HL-60/S4 treated with retinoic acid at 250 ng/mL for 4 days and 3 days (cell line): ENCODE results near the gene EZR.

Experiments
- in situ Hi-C: fragments of 300-500 bp; cut with MboI; formaldehyde crosslinking; loops from 2 replicates; pipeline ENCODE4 v1.7.0; 2022; ENCODE audit warnings: low sequenced_read_pairs

The EZR gene

DNA sequence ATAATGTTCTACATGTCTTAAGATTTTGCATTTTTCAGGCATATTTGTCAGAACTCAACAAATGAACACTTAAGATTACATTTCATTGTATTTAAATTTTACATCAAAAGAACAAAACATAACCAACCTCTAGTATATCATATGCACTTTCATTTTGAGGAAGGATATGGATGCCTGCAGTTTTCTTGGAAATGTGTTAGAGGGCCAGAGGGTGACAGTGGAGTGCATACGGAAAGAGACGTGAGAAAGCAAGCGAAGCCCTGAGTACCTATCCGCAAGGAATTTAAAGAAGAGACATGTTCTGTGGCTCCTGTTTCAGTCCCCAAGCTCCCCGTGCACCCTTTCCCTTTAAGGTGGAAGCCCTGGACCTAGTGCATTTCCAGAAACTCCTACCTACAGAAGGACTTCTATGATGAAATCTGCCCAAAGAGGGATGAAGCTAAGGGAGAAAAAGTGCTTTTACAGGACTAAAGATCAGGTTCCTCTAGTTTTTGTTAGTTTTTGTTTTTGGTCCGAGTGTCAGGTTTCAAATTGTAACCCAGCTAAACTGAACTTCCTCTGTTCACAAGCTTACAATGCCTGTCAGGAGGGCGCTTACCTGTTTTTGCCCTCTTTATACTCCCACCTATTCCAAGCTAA, 38.8 kb downstream of the EZR start:
- in situ Hi-C loops, result no loop called here

DNA sequence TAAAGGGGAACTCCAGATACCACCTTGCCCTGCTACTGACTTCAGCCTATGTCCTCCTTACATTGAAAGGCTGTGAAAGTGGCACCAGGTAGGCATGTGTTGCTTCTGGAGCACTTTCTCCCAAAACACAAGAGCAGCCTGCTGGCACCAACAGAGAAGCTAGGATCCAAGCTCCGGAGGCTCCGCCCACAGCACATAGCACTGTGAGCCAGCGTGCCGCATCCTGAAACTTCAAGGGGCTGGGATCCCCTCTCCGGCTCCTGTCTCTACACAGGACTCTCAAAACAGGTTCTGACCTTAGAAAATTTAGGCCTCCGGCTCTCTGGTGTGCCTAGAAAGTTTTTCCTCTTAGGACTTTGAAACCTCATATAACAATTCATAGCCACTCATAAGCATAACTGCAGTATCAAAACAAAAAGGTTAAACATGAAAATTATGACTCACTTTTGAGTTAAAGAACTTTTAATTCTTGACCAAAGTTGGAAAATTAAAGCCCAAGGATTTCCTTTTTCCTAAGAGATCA, 41.1 kb downstream of the EZR start:
- in situ Hi-C loops, result no loop called here

DNA sequence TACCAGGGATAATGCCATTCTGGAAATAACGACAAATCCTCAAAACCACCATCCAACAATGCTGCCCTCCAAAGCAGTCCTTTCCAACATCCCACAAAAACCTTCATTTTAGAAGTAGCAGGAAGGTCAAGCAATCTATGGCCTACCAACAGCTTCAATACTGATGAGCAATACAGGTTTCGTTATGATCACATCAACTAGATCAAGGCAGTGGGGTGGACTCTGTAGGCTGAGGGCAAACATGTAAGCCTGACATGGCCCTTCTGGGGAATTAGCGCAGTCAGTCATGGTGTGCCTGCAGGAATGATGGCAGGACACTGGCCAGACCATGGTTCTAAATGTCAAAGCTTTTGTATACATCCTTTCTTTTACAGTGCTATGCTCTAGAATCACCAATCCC, 41.7 kb downstream of the EZR start:
- in situ Hi-C loops, result no loop called here

DNA sequence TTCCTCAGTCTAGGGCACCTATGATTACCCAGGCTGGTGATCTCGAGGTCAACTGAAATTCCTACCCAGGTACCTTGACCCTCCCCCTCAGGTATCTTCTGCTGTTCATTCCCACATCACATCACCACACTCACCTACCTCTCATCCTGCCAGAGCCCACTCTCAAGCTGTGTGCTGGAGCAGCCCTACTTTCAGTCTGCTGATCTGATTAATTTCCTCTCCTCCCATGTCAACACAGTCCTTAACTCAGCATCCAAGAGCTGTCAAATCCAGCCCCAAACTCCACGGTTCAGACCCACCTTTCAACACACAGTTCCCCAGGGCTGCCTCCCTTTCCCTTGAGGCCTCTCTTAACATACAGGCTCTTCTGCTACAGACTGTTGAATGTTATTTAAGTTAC, 42.4 kb downstream of the EZR start:
- in situ Hi-C loops, result no loop called here

DNA sequence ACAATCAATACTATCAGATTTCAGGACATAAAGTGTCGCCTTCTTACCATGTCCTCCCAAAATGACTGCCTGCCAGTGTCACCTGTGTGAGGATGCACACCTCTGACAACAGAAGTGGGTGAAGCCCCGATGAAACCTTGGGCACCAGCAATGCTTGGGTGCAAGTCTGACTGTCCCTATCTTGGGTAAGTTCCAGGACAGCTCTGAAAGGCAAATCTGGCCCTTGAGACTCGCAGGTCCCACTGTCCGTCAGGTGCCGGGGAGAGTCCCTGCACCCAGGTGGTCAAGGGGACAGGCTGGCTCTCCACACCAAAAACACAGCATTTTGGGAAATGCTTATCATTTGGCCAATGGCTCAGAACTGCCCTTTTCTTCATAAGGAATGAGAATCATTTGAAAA, 43.3 kb downstream of the EZR start:
- in situ Hi-C loops, result no loop called here

DNA sequence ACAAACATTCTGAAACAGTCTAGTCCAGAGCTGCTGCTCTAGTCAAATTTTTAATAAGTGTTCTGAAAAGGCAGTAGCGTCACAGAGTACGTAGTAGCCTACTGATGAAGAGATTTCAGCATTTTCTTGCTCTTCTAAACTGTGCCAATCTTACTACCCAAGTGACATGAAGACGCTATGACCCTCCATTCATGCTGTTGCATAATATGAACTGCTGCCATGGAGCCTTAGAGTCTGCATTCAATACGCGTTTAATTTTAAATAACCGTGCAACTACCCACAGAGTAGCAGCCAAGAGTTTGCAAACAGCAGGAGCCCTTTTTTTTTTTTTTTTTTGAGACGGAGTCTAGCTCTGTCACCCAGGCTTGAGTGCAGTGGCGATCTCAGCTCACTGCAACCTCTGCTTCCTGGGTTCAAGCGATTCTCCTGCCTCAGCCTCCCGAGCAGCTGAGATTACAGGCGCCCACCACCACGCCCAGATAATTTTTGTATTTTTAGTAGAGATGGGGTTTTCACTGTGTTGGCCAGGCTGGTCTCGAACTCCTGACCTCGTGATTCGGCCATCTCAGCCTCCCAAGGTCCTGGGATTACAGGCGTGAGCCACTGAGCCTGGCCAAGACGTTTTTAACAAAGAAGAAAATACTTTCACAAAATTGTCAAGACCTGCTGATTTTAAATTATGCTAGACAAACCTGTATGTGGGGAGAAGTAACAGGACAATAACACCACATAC, 44.3 kb downstream of the EZR start:
- in situ Hi-C loops, result no loop called here

DNA sequence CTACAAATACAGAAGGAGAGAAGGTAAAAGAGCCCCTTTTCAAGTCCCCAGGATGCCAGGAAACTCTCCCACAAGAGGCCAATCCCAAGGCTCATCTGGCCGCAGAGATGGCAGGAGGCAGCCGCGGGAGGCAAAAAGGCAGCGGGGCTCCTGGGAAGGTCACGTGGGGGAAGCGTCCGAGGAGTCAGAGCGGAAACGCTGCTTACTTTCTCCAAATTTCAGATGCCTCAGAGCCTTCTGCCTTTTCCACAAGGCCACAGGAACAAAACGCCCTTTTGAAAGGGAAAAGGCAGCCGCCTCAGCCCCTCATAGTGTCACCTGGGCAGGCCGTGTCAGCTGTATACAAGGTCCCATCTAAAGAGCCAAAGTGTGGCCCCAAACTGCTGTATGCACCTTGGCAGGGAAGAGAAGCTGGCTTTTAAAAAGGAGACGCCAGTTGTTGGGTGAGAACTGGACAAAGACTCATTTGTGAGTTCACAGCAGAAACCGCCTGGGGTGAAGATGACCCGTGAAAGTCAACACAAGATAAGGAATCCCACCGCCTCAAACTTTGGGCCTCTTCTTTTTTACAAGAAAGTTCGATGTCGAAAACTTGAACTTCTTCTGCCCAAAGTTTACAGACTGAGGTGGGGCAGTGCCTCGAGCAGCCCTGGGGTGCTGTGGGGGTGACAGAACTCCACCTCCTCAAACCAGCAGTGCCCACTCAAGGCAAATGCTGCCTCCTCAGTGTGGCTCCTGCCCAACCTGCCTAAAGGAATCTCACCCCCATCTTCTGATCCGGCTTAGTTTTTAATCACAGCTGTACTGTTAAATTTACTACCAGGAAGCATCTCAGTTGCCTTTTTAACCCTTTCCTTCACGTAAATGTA, 45.4 kb downstream of the EZR start:
- in situ Hi-C loops, result no loop called here

DNA sequence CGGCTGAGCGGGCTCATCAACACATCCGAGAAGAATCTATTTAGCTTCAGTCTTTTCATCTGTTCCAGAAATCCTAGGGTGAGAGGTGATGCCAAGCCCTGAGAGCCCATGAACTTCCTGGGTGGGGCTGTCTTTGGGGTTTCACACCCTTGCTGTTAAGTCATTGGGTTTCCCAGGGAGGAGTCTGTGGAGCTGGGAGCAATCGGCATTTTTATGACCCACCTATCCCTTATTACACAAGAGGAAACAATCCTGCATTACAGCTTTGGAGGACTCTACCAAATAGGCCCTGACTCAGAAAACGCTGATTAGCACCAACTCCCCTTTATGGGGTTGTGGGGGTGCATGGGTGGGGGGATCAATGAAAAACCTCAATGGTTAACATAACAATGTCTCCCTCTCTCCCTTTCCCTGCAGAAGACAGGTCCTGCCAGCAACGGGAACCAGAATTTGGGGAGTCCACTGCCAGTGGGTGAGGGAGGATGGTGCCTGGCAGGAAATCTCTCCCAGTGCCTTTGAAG, 46.3 kb downstream of the EZR start:
- in situ Hi-C loops, result no loop called here

DNA sequence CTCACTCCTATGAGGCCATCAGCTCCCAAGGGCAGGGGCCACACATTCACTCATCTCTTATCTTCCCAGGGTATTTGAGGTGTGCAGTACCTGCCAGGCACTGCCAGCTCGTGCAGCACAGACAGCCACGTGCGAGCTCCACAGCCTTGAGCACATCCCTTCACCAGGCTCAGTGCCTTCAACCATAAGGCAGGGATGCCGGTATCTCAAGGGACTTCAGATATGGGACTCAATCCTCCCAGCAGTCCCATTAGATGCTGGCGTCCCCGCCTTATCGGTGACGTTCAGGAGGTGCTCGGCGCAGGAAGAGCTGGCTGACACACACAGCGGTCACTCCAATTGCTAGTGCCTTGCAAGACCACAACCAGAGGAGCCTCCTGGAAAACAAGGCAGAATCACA, 47.0 kb downstream of the EZR start:
- in situ Hi-C loops, result no loop called here

DNA sequence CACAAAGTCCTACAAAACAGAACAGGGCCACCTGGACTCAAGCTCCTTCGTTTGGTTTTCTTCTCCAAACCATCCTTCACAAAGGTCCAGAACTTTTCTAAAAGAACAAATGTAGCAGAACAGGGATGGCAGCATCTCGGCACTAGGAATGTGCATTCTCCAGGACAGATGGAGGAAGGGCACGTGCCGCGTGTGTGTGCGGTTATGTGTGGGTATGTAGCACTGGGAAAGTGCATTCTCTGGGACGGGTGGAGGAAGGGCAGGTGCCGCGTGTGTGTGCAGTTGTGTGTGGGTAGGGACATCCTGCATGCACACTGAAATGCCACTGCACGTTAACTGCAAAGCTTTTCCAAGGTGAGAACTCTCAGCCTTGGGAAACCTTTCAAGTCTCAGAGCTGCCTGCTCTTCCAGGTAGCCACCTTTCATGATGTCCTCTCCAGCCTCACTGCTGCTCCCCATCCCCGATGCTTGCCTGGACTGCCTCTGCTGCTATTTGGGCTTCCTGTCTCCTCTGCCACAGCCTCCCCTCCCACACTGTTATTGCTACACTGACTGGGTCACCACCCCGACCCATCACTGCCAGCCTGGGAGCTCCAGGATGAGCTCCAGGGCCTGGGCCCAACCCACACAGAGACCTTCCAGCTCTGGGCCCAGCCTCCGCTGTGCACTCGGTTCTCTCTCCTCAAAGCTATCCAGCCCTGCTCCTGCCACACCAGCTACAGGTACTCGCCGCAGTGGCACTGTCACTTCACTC, 47.6 kb downstream of the EZR start:
- in situ Hi-C loops, result no loop called here

DNA sequence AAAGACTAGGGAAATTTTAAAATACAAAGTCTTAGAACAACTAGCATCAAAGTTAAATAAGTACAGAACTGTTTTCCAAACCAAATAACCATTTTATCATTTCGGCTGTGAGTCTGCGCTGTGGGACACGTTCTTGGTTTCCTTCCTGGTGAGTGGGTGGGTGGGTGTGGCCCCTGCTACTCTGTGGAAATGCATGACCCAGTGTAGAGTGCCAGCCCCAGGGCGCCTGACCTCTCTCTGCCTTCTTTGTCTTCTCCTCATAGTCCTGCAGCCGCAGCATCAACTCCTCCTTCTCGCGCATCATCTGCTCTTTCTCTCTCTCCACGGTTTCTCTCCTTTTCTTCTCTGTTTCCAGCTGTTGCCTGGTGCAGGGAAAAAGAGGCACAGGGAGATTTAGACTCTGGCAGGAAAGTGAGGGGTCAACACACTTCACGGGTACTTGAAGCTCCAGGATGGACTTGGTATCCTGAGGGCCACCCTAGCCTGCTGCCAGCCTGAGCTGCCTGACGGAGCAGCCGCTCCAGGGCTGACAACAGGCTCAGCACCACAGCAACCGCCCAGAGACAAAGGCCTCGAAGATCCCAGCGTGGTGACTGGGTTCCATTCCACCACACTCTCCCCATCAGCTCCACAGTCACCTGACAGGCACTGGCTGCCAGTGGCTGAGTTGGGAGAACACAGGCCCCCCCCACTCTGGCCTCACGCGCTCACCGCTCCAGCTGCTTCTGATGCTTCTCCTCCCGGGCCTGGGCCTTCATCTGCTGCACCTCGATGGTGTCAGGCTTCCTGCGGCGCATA, 48.4 kb downstream of the EZR start:
- in situ Hi-C loops, result no loop called here

DNA sequence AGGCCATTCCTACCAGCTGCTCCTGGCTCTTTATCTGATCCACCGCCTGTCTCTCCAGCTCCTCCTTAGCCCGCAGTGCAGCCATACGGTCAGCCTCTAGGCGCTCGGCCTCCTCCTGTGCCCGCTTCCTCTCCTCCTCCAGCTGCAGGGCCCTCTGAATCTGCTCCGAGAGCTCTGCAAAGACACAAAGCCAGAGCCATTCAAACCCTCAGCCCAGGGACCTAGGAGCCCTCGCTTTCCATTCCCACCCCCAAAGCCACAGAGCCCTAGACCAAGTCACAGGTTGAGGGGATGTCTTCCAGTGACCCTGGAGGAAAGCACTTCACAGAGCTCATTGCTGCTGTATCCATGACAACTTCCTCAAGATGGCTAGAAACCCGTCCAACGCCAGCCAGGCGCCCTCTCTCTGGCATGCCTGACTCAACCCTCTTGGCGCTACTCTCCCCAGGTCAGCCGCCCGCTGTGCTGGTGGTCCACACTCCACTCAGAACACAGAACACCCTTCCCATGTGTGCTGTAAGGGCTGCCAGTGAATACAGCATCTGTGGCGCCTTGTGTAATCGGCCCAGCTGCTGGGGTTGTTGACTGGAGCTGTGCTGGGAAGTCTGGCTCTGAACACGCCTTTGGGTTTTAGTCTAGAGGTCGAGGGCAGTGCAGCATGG, 49.3 kb downstream of the EZR start:
- in situ Hi-C loops, result no loop called here

DNA sequence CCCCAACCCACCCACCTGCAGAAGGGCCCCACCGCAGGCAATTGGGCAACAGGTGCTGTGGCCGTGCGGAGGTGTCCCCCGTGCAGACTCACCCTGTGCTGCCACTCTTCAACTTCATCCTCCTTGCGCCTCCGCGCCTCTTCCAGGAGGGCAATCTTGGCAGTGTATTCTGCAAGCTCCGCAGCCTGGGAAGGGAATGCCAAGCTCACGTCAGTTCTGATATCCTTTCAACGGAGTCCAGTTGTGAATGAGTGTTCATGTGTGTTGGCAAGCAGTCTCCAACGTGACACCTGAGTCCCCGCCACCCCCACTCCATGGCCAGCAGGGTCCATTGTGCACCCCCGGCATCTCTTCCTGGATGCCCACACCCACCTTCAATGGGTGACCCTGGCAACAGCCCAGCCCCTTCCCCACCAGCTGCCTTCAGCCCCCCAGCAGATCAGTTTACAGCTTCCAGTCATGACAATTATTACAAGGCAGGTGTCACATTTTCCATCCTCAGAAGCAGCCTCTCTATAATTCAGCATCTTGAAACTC, 49.9 kb downstream of the EZR start:
- in situ Hi-C loops, result no loop called here

DNA sequence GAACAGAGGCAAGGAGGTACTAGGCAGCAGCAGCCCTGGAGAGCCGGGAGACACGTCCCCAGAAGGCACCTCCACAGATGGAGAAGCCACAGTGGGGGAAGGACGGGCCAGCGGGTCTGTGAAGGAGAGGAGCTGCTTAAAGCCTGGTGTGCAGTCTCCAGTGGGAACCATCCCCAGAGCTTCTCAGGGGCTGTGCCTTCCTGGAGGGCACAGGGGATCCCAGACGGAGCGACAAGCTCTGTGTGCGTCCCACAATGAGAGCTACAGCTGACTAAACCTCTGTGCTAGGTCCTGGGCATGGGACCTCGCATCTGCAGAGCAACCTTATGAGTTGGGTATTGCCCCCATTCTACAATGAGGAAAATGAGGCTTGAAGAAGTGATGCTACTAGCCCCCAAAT, 50.7 kb downstream of the EZR start:
- in situ Hi-C loops, result no loop called here

DNA sequence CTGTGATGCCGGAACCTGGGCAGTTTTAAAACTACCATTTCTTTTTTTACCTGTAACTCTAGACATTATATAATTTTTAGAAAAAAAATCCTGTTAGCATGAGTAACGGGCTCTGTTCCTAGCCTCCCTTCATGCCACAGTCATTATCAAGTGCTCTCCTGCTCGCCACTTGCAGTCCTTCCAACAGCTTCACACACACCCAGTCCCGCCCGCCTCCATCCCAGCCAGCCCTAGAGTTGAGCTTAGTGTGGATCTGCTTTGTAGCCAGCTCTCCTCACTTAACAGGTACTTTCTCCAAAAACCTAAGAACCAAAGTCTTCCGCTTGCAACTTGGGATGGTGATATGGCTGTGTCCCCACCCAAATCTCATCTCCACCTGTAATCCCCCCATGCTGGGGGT, 51.5 kb downstream of the EZR start:
- in situ Hi-C loops, result no loop called here

DNA sequence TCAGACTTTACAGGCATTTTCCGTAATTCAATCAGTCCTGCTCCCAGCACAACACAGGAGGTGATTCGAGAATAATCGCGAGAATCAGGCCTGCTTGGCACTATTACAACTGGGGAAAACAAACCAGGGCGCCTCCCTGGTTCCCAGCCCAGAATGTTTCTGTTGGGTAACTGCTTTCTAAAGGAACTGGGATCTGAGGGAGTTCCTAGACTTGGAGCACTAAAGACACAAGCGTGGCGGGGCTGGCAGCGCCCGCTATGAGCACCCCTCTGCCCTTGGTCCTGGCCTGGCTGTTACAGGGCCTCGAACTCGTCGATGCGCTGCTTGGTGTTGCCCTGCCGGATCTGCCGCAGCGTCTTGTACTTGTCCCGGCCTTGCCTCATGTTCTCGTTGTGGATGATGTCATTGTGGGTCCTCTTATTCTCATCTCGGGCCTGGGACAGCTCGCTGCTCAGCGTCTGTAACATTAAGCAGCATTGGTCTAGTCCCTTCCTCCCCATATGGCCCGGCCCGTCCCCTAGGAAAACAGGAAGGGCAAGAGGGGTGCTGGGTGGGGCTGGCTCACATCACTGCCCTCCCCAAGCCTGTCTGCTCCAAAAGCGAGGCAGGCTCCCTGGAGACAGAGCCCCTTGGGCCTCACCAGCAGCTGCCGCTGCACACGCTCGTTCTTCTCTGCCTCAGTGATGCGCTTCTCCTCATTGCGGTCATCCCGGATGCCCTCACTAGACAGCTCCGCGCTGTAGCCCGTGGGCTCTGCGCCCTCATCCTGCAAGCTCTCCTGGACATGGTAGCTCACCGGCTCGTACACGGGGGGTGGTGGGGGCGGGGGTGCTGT, 52.3 kb downstream of the EZR start:
- in situ Hi-C loops, result no loop called here

DNA sequence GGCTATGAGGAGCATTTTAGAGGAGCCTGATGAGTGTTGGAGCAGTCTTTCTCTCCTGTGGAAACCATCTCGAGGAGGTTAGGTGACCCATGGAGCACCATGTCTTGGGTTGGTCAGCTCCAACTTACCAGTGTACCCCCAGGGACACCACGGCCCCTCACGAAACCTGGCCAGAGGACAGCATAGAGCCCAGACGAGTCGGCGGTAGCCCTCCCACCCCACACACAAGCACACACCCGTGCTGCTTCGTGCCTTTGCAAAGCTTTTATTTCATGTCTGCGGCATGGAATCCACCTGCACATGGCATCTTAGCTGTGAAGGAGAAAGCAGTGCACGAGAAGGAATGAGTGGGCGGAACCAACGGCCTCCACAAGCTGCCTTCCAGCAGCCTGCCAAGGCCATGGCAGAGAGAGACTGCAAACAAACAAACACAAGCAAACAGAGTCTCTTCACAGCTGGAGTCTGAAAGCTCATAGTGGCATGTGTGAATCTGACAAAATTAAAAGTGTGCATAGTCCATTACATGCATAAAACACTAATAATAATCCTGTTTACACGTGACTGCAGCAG, 53.6 kb downstream of the EZR start:
- in situ Hi-C loops, result no loop called here

DNA sequence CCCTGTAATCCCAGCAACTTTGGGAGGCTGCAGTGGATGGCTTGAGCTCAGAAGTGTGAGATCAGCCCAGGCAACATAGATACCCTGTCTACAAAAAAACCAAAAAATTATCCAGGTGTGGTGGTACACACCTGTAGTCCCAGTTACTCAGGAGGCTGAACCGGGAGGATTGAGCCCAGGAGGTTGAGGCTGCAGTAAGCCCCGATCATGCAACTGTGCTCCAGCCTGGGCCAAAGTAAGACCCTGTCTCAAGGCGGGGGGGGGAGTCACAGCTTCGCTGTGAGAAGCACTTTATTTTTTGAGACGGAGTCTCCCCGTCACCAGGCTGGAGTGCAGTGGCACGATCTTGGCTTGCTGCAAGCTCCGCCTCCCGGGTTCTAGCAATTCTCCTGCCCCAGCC, 54.2 kb downstream of the EZR start:
- in situ Hi-C loops, result no loop called here
